ENCODE measurements around the gene RNU7-1.

Gene RNU7-1

GRCh38 chr12:6935371-6936193 lies 8.0 kb upstream of the RNU7-1 start:
- intact Hi-C loops (cut with DNase I): no loop called here
- peak in 2 of 10 donors; percentile 60 to 62 for DNase-seq

- intact Hi-C loops (cut with DNase I): no loop called here
- DNase-seq: peak in 1 of 10 donors; percentile 17
Observed at GRCh38 chr12:6936194-6936635, 7.4 kb upstream of the RNU7-1 start.

GRCh38 chr12:6936636-6937480 lies 6.8 kb upstream of the RNU7-1 start:
- intact Hi-C loops (cut with DNase I): no loop called here
- peak in 3 of 10 donors; percentile 28 to 89 (median 57) for DNase-seq

GRCh38 chr12:6937481-6938352 lies 5.9 kb upstream of the RNU7-1 start:
- intact Hi-C loops (cut with DNase I): loop anchor here (2.0 kb wide), 1 partner anchor 31 kb away; no protein-coding TSS in a partner anchor
- peak; percentile 89 to 99 (median 92) for DNase-seq

- intact Hi-C loops (cut with DNase I): loop anchor here (2.0 kb wide), 1 partner anchor 30 kb away; no protein-coding TSS in a partner anchor
- DNase-seq: peak in 3 of 10 donors; percentile 68 to 84 (median 75)
Observed at GRCh38 chr12:6938353-6939190, 5.0 kb upstream of the RNU7-1 start.

- intact Hi-C loops (cut with DNase I): loop anchor here (2.0 kb wide), 1 partner anchor 30 kb away; no protein-coding TSS in a partner anchor
- DNase-seq: no peak
Observed at GRCh38 chr12:6939191-6939540, 4.5 kb upstream of the RNU7-1 start.

GRCh38 chr12:6941267-6941666 lies 2.3 kb upstream of the RNU7-1 start:
- intact Hi-C loops (cut with DNase I): loop anchor here (10.0 kb wide), 1 partner anchor 174 kb away; no protein-coding TSS in a partner anchor
- peak in 3 of 10 donors; percentile 33 to 72 (median 58) for DNase-seq

GRCh38 chr12:6941782-6942181 lies 1.8 kb upstream of the RNU7-1 start:
- peak in 2 of 10 donors; percentile 33 for DNase-seq
- intact Hi-C loops (cut with DNase I): loop anchor here (10.0 kb wide), 1 partner anchor 173 kb away; no protein-coding TSS in a partner anchor

- DNase-seq: peak in 2 of 10 donors; percentile 23 to 70
- intact Hi-C loops (cut with DNase I): loop anchor here (10.0 kb wide), 1 partner anchor 173 kb away; no protein-coding TSS in a partner anchor
Observed at GRCh38 chr12:6942331-6942665, 1.3 kb upstream of the RNU7-1 start.

- intact Hi-C loops (cut with DNase I): loop anchor here (10.0 kb wide), 1 partner anchor 171 kb away; no protein-coding TSS in a partner anchor
- peak; percentile 78 to 98 (median 89) for DNase-seq
Observed at GRCh38 chr12:6943389-6943721, 261 bp upstream of the RNU7-1 start.

GRCh38 chr12:6944381-6945186 lies 968 bp downstream of the RNU7-1 start:
- peak; percentile 87 to 99 (median 93) for DNase-seq
- intact Hi-C loops (cut with DNase I): loop anchor here (1.0 to 10.0 kb wide), 3 partner anchors 21 to 244 kb away; partner anchors contain the start of gene PEX5

GRCh38 chr12:6945613-6946012 lies 2.0 kb downstream of the RNU7-1 start:
- intact Hi-C loops (cut with DNase I): loop anchor here (2.0 to 10.0 kb wide), 2 partner anchors 169 to 243 kb away; partner anchors contain the start of gene PEX5
- DNase-seq: peak in 3 of 10 donors; percentile 41 to 71 (median 59)

GRCh38 chr12:6946033-6946919 lies 2.7 kb downstream of the RNU7-1 start:
- intact Hi-C loops (cut with DNase I): loop anchor here (10.0 kb wide), 1 partner anchor 169 kb away; no protein-coding TSS in a partner anchor
- peak in 3 of 10 donors; percentile 75 to 86 (median 80) for DNase-seq

- peak in 2 of 10 donors; percentile 14 to 55 for DNase-seq
- intact Hi-C loops (cut with DNase I): loop anchor here (10.0 kb wide), 1 partner anchor 168 kb away; no protein-coding TSS in a partner anchor
Observed at GRCh38 chr12:6946920-6947374, 3.3 kb downstream of the RNU7-1 start.

GRCh38 chr12:6947615-6948014 lies 4.0 kb downstream of the RNU7-1 start:
- peak in 3 of 10 donors; percentile 33 to 61 (median 39) for DNase-seq
- intact Hi-C loops (cut with DNase I): loop anchor here (10.0 kb wide), 1 partner anchor 167 kb away; no protein-coding TSS in a partner anchor

GRCh38 chr12:6948873-6949594 lies 5.4 kb downstream of the RNU7-1 start:
- DNase-seq: peak in 3 of 10 donors; percentile 49 to 78 (median 66)
- intact Hi-C loops (cut with DNase I): loop anchor here (10.0 kb wide), 1 partner anchor 166 kb away; no protein-coding TSS in a partner anchor

Measured in posterior cingulate gyrus (tissue), 11 donors.